GM12892 (cell line): ENCODE data around the gene DTWD2.

Experiments
- POLR2AphosphoS5 ChIP-seq: IDR thresholded peaks from 2 replicates; pipeline ENCODE4 v1.6.1; 2011; ENCODE audit warnings: low read depth, low read length, control low read depth
- TAF1 ChIP-seq: IDR thresholded peaks from 2 replicates; pipeline ENCODE4 v1.6.1; 2011; ENCODE audit warnings: low read depth, mild to moderate bottlenecking, control low read depth, low read length, borderline replicate concordance

- TF ChIP-seq POLR2AphosphoS5 (no peak), TAF1 (no peak)
These were observed 42.1 kb downstream of the DTWD2 start for GRCh38 chr5:118946138-118946800.
